Measurements from ENCODE around the gene TSHZ2.

TSHZ2 gene

DNA sequence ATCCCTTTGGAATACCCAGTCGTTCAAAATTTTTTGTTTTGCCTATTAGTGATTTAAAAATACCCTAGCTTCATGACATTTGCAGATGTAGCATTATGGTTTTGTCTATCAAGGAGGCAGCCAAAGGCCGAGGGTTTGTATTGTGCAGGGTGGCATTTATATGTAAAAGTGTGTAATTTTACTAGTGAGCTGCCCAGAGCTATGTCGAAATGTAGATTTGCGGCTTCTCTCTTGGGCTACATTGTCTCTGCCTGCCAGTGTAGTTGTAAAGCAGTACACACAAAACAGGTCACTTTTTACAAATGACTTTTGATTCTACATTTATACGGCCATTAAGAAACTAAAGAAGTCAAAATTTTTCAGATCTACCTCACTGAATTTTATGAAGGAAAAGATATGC lies 87.7 kb downstream of the TSHZ2 start:
- H3K4me1 ChIP-seq (ENCODE audit: low read depth, poor library complexity, severe bottlenecking) = no peaks in the 10 kb centered on the region
- no peaks in the 10 kb centered on the region for H3K79me2 ChIP-seq (ENCODE audit: insufficient read depth, low read depth)
- no peaks in the 10 kb centered on the region for H3K27me3 ChIP-seq (ENCODE audit: insufficient read depth, low read depth)
- H2AFZ ChIP-seq (ENCODE audit: low read depth) = no peak overlapping the region
- TF ChIP-seq, protein P1, sequence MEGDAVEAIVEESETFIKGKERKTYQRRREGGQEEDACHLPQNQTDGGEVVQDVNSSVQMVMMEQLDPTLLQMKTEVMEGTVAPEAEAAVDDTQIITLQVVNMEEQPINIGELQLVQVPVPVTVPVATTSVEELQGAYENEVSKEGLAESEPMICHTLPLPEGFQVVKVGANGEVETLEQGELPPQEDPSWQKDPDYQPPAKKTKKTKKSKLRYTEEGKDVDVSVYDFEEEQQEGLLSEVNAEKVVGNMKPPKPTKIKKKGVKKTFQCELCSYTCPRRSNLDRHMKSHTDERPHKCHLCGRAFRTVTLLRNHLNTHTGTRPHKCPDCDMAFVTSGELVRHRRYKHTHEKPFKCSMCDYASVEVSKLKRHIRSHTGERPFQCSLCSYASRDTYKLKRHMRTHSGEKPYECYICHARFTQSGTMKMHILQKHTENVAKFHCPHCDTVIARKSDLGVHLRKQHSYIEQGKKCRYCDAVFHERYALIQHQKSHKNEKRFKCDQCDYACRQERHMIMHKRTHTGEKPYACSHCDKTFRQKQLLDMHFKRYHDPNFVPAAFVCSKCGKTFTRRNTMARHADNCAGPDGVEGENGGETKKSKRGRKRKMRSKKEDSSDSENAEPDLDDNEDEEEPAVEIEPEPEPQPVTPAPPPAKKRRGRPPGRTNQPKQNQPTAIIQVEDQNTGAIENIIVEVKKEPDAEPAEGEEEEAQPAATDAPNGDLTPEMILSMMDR (conservative IDR thresholded peaks at IDR 0.05; ENCODE audit: low read depth, low read length) = no peak
- no peaks in the 10 kb centered on the region for H4K20me1 ChIP-seq (ENCODE audit: insufficient read depth)
- no peak overlapping the region for H3K9ac ChIP-seq
- no peak overlapping the region for H3K4me2 ChIP-seq
- H3K4me3 ChIP-seq (IDR thresholded peaks at IDR 0.05; ENCODE audit: insufficient read depth, low read depth, low read length) = no peak overlapping the region
- H3K36me3 ChIP-seq (ENCODE audit: insufficient read depth) = no peaks in the 10 kb centered on the region
- no peak overlapping the region for H3K27ac ChIP-seq

DNA sequence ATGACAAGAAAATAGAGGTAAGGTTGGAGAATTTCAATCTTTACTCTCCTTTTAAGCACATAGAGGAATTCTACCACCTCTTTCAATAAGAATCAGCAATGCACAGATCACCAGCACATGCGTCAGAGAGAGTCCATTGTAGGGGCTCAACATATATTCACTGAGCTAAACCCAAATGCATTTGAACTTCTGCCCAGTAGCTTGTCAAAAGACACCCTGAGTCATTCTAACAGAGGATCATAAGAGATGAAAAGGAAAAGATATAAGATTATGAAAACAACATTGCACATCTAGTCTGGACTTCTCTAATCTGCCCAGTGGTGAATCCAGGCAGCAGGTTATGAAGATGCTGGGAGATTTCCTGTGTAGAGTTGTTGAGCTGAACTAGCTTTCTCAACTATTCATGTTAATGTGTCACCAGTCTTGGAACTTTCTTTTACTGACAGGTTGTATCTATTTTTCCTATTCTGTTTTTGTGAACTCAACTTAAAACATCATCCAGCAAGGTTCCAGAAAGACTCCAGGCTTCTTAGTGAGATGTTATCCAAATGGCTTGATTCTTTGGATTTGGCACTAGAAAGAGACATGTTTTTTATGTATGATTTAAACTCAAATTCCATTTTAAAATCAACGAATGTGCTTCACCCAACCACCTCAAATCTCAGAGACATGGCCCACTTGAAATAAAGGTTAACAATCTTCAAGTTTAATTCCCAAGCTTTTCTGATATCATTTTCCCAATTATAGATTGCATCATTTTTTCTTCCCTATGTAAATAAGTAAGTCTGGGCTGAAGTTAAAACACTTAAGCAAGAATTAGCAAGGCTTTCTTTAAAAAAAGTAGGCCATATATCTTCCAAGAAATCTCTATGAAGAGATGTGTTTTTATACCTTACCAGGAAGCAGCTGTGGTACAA lies 89.3 kb downstream of the TSHZ2 start:
- Histone ChIP-seq H2AFZ (ENCODE audit: low read depth) (no peak overlapping the region), H3K4me2 (no peak overlapping the region), H3K4me1 (ENCODE audit: low read depth, poor library complexity, severe bottlenecking) (no peaks in the 10 kb centered on the region), H3K79me2 (ENCODE audit: insufficient read depth, low read depth) (no peaks in the 10 kb centered on the region), H4K20me1 (ENCODE audit: insufficient read depth) (no peaks in the 10 kb centered on the region), H3K9ac (no peak overlapping the region), H3K27ac (no peak overlapping the region), H3K36me3 (ENCODE audit: insufficient read depth) (no peaks in the 10 kb centered on the region), H3K4me3 (IDR thresholded peaks at IDR 0.05; ENCODE audit: insufficient read depth, low read depth, low read length) (no peak overlapping the region), H3K27me3 (ENCODE audit: insufficient read depth, low read depth) (no peaks in the 10 kb centered on the region)
- TF ChIP-seq, protein P1 (conservative IDR thresholded peaks at IDR 0.05; ENCODE audit: low read depth, low read length) = no peak

DNA sequence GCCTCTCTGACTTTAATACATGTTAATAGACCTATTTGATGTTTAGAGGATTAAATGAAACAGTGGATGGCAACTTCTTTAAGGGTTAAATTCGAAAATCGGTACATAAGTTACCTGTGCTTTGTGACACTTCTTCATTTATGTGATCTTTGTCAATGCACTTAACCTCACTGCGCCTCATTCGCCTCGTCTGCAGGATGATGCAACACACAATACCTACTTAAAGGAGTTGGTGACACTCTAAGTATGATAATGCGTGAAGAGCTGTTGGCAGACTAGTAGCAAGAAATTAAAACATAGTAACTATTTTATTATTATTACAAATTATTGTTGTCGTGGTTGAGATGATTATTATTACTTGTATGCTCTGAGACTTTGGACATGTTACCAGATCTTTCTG lies 92.8 kb downstream of the TSHZ2 start:
- Histone ChIP-seq H3K36me3 (ENCODE audit: insufficient read depth) (no peaks in the 10 kb centered on the region), H3K9ac (no peak overlapping the region), H3K79me2 (ENCODE audit: insufficient read depth, low read depth) (no peaks in the 10 kb centered on the region), H3K27ac (no peak overlapping the region), H4K20me1 (ENCODE audit: insufficient read depth) (no peaks in the 10 kb centered on the region), H3K27me3 (ENCODE audit: insufficient read depth, low read depth) (no peaks in the 10 kb centered on the region), H2AFZ (ENCODE audit: low read depth) (no peak overlapping the region), H3K4me1 (ENCODE audit: low read depth, poor library complexity, severe bottlenecking) (no peaks in the 10 kb centered on the region), H3K4me3 (IDR thresholded peaks at IDR 0.05; ENCODE audit: insufficient read depth, low read depth, low read length) (no peak overlapping the region), H3K4me2 (no peak overlapping the region)
- TF ChIP-seq, protein P1 (conservative IDR thresholded peaks at IDR 0.05; ENCODE audit: low read depth, low read length) = no peak

DNA sequence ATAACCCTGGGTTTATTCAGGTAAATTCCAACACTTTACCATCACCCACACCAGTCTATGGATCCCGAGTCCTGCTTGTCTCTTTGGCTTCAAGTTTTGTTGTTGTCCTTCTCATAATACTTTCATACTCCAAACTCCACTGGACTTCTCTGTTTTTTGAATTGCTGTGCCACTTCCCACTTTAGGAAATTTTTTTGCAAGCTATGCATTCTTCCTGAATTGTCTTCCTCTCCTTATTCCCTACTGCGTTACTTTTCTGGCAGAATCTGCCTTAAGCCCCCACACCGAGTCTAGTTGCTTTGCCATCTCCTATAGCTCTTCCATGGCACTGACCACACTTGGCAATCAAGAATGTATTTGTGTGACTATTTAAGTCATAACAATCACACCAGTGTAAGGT lies 96.1 kb downstream of the TSHZ2 start:
- H3K4me1 ChIP-seq (ENCODE audit: low read depth, poor library complexity, severe bottlenecking) = no peaks in the 10 kb centered on the region
- H2AFZ ChIP-seq (ENCODE audit: low read depth) = no peak overlapping the region
- no peak overlapping the region for H3K4me3 ChIP-seq (IDR thresholded peaks at IDR 0.05; ENCODE audit: insufficient read depth, low read depth, low read length)
- no peak overlapping the region for H3K9ac ChIP-seq
- H3K27me3 ChIP-seq (ENCODE audit: insufficient read depth, low read depth) = no peaks in the 10 kb centered on the region
- H3K79me2 ChIP-seq (ENCODE audit: insufficient read depth, low read depth) = no peaks in the 10 kb centered on the region
- no peaks in the 10 kb centered on the region for H4K20me1 ChIP-seq (ENCODE audit: insufficient read depth)
- H3K36me3 ChIP-seq (ENCODE audit: insufficient read depth) = no peaks in the 10 kb centered on the region
- no peak overlapping the region for H3K27ac ChIP-seq
- TF ChIP-seq, protein P1 (conservative IDR thresholded peaks at IDR 0.05; ENCODE audit: low read depth, low read length) = no peak
- H3K4me2 ChIP-seq = no peak overlapping the region
